ENCODE results near the gene PTDSS2. TPM values are rescaled to one million over a fixed set of nuclear protein-coding genes. Genes with fewer than 3 reads are reported as not detected.

Gene PTDSS2
- total and polyA plus RNA-seq, 9 of the 15 experiments (the other 6 are each of a cell fraction or from before 2014, with no cell fraction given) = 0.45 to 53.9 (median 17.2) TPM

DNA sequence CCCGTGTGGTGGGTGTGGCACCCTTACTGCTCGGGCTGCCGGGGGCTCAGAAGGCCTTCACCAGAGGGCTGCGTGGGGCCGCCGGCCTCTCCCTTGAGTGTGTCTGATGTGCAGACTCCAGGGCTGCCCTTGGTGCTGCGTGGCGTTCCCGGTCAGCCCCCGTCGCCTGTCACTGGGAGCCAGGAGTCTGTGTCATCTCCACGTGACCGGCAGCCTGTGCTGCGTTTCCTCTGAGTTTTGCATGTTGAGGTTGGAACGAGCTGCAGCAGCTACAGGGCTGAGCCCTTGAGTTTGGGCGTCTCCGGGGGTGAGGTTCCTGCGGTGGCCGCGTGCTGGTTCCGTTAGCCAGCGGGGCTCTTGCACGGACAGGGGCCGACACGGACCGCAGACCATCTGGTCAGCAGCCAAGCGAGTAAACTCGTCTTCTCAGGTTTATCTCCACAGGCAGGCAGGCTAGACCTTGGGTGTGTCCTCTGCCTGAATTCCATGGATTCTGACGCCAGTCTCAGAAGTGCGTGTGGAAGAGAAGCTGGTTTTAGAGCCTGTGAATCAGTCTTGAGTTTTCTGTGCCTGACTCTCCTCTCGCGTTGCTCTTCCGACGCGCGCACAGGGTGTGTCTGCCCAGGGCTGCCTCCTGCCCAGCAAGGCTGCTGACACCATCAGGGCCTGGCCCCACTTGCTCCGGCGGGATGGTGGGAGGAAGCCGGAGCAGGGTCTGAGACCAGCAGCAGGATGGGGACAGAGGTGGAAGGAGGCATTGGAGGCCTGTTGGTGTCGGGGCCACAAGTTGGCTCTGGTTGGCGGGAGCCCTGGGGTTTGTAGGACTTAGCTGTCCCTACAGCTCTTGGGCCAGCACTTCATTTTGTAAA lies 10.5 kb downstream of the PTDSS2 start (continued):
- TF ChIP-seq ZNF57 (CRISPR knock-in tag; IDR thresholded peaks at IDR 0.05) = no peak
- TF ChIP-seq, protein P1, sequence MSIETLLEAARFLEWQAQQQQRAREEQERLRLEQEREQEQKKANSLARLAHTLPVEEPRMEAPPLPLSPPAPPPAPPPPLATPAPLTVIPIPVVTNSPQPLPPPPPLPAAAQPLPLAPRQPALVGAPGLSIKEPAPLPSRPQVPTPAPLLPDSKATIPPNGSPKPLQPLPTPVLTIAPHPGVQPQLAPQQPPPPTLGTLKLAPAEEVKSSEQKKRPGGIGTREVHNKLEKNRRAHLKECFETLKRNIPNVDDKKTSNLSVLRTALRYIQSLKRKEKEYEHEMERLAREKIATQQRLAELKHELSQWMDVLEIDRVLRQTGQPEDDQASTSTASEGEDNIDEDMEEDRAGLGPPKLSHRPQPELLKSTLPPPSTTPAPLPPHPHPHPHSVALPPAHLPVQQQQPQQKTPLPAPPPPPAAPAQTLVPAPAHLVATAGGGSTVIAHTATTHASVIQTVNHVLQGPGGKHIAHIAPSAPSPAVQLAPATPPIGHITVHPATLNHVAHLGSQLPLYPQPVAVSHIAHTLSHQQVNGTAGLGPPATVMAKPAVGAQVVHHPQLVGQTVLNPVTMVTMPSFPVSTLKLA (conservative IDR thresholded peaks at IDR 0.05) = peak; percentile 95 to 98
- no peak for TF ChIP-seq POLR2B (IDR thresholded peaks at IDR 0.05; ENCODE audit: low read depth, partially characterized antibody)
- TF ChIP-seq SMC3 (conservative IDR thresholded peaks at IDR 0.05; ENCODE audit: insufficient read depth, low read depth, low read length) = no peak
- TF ChIP-seq, protein P2, sequence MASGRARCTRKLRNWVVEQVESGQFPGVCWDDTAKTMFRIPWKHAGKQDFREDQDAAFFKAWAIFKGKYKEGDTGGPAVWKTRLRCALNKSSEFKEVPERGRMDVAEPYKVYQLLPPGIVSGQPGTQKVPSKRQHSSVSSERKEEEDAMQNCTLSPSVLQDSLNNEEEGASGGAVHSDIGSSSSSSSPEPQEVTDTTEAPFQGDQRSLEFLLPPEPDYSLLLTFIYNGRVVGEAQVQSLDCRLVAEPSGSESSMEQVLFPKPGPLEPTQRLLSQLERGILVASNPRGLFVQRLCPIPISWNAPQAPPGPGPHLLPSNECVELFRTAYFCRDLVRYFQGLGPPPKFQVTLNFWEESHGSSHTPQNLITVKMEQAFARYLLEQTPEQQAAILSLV (tag; IDR thresholded peaks at IDR 0.05) = no peak
- TF ChIP-seq NR4A1 (CRISPR knock-in tag; IDR thresholded peaks at IDR 0.05) = 0 out of 2 replicates have a peak, but pooled peaks have one; percentile 55
- 0 out of 2 replicates have a peak, but pooled peaks have one; percentile 22 for TF ChIP-seq NR4A1 (tag; IDR thresholded peaks at IDR 0.05)
- TF ChIP-seq, protein P3, sequence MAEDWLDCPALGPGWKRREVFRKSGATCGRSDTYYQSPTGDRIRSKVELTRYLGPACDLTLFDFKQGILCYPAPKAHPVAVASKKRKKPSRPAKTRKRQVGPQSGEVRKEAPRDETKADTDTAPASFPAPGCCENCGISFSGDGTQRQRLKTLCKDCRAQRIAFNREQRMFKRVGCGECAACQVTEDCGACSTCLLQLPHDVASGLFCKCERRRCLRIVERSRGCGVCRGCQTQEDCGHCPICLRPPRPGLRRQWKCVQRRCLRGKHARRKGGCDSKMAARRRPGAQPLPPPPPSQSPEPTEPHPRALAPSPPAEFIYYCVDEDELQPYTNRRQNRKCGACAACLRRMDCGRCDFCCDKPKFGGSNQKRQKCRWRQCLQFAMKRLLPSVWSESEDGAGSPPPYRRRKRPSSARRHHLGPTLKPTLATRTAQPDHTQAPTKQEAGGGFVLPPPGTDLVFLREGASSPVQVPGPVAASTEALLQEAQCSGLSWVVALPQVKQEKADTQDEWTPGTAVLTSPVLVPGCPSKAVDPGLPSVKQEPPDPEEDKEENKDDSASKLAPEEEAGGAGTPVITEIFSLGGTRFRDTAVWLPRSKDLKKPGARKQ (CRISPR knock-in tag; IDR thresholded peaks at IDR 0.05) = no peak
- TF ChIP-seq ZNF77 (CRISPR knock-in tag; IDR thresholded peaks at IDR 0.05) = no peak
- no peak for TF ChIP-seq SETDB1 (IDR thresholded peaks at IDR 0.05; ENCODE audit: low read length)
- TF ChIP-seq ZBED1 (IDR thresholded peaks at IDR 0.05) = peak; percentile 59; the same call in 1 of the 2 replicates
- TF ChIP-seq, protein P4, sequence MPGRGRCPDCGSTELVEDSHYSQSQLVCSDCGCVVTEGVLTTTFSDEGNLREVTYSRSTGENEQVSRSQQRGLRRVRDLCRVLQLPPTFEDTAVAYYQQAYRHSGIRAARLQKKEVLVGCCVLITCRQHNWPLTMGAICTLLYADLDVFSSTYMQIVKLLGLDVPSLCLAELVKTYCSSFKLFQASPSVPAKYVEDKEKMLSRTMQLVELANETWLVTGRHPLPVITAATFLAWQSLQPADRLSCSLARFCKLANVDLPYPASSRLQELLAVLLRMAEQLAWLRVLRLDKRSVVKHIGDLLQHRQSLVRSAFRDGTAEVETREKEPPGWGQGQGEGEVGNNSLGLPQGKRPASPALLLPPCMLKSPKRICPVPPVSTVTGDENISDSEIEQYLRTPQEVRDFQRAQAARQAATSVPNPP (IDR thresholded peaks at IDR 0.05; ENCODE audit: borderline replicate concordance, insufficient read depth, insufficient read length) = no peak
- TF ChIP-seq ZNF444 (CRISPR knock-in tag; IDR thresholded peaks at IDR 0.05) = no peak
- peak; percentile 87 for TF ChIP-seq ZNF175 (CRISPR knock-in tag; IDR thresholded peaks at IDR 0.05; ENCODE audit: low read depth)
- TF ChIP-seq ZKSCAN1 (IDR thresholded peaks at IDR 0.05; ENCODE audit: low read depth, low read length) = peak; percentile 59; the same call in 1 of the 2 replicates
- no peak for TF ChIP-seq JUNB (CRISPR knock-in tag; conservative IDR thresholded peaks at IDR 0.05)
- TF ChIP-seq CBFA2T3 (IDR thresholded peaks at IDR 0.05) = peak; percentile 91
- TF ChIP-seq, protein P5, sequence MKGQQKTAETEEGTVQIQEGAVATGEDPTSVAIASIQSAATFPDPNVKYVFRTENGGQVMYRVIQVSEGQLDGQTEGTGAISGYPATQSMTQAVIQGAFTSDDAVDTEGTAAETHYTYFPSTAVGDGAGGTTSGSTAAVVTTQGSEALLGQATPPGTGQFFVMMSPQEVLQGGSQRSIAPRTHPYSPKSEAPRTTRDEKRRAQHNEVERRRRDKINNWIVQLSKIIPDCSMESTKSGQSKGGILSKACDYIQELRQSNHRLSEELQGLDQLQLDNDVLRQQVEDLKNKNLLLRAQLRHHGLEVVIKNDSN (CRISPR knock-in tag; IDR thresholded peaks at IDR 0.05) = peak; percentile 99
- peak; percentile 64; the same call in 1 of the 2 replicates for TF ChIP-seq JUN (IDR thresholded peaks at IDR 0.05; ENCODE audit: borderline replicate concordance, low read depth, low read length)
- no peak for TF ChIP-seq JUN (CRISPR knock-in tag; IDR thresholded peaks at IDR 0.05; ENCODE audit: borderline replicate concordance)
- no peak for TF ChIP-seq NCOA2 (IDR thresholded peaks at IDR 0.05; ENCODE audit: partially characterized antibody in 2 of 2)
- TF ChIP-seq NBN (IDR thresholded peaks at IDR 0.05; ENCODE audit: low read depth) = peak; percentile 93
- no peak for TF ChIP-seq TCF7L2 (IDR thresholded peaks at IDR 0.05; ENCODE audit: low read depth, low read length)
